Activated naive CD4-positive, alpha-beta T cell treated with anti-CD3 and anti-CD28 coated beads, Interleukin-2, amount 50 U/mL, for 72 hours (primary cell): ENCODE data around the gene GLB1L. TPM values are rescaled to one million over a fixed set of nuclear protein-coding genes. Genes with fewer than 3 reads are reported as not detected.

ENCODE experiments used
- ATAC-seq, 2 donors: fragments of 150-1000 bp; cut with Tn5 transposase; 2 replicates each; pipeline ENCODE4 v1.10.0; 2021; ENCODE audit warnings: mild to moderate bottlenecking in 2 of 2, moderate library complexity in 2 of 2
- DNase-seq, 2 donors: peaks; one replicate each; pipeline ENCODE4 v3.0.0; 2021 to 2022; ENCODE audit warnings: low spot score in 2 of 2
- H3K27ac Mint-ChIP-seq, 2 donors: one replicate each; pipeline ENCODE4 v1.8.0; 2022; ENCODE audit warnings: mild to moderate bottlenecking in 2 of 2, mixed read lengths in 2 of 2
- H3K36me3 Mint-ChIP-seq, 2 donors: one replicate each; pipeline ENCODE4 v1.8.0; 2022; ENCODE audit warnings: mixed read lengths in 2 of 2
- H3K9me3 Mint-ChIP-seq, 2 donors: one replicate each; pipeline ENCODE4 v1.8.0; 2022; ENCODE audit warnings: mixed read lengths in 2 of 2
- total RNA-seq, 2 donors: library from RNA; stranded (reverse); gene quantifications; one replicate each; pipeline ENCODE4 v1.2.3, GENCODE V29; 2022

Gene GLB1L
- total RNA-seq, 2 donors from 2014 or later: 2.7 to 6.1 TPM

- Mint-ChIP-seq H3K27ac (peak overlapping the region in 1 of 2 donors; percentile 61), H3K36me3 (peaks cover 23 to 29% of the 10 kb centered on the region in 2 donors), H3K9me3 (no peaks in the 10 kb centered on the region)
- ATAC-seq: no peak
- DNase-seq: no peak
These were observed 24.4 kb downstream of the GLB1L start for GRCh38 chr2:219220652-219221402.

- H3K9me3 Mint-ChIP-seq: no peaks in the 10 kb centered on the region
- DNase-seq (no peak), ATAC-seq (no peak)
- H3K27ac Mint-ChIP-seq: peak overlapping the region; percentile 37 to 61
- H3K36me3 Mint-ChIP-seq: peaks cover 20 to 25% of the 10 kb centered on the region in 2 donors
These were observed 25.3 kb downstream of the GLB1L start for GRCh38 chr2:219219784-219220532.

- H3K27ac Mint-ChIP-seq: peak within 1 kb of the TSS; percentile 82 to 83
- H3K36me3 Mint-ChIP-seq: peaks cover 22 to 24% of the 10 kb centered on the region in 2 donors
- H3K9me3 Mint-ChIP-seq: no peaks in the 10 kb centered on the region
- DNase-seq: peak; percentile 87 to 91
- peak; percentile 83 to 87 for ATAC-seq
These were observed 26.2 kb downstream of the GLB1L start, which contains the start of gene ABCB6 for GRCh38 chr2:219218732-219219701. Gene ABCB6 (minus strand): TSS chr2:219218958. CDS start chr2:219218673, 285 bp downstream.

DNA sequence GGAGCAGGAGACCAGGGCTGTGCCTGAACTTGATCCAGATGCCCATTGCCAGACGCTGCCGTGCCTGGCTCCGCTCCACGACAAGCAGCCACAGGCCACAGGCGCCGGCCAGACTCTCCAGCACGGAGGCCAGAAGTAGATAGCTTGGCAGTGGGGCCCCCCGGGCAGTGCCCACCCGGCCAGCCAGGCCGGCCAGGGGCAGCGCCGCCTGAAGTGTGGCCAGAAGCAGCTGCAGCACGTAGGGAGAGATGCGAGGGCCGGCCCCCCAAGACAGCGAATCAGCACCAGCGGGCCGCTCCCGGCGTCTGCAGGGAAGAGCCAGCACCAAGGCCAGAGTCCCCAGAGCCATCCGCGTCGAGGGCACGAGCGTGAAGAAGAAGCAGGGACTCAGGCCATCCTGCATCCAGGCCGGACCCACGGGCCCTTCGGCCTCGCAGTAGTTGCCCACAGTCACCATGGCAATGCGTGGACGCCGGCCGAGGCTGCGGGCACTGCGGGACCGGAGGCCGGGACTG, 27.0 kb downstream of the GLB1L start:
- Mint-ChIP-seq H3K27ac (peak overlapping the region; percentile 82 to 83), H3K9me3 (no peaks in the 10 kb centered on the region), H3K36me3 (peaks cover 16 to 26% of the 10 kb centered on the region in 2 donors)
- ATAC-seq (peak; percentile 48 to 53), DNase-seq (peak; percentile 25 to 64)

- H3K9me3 Mint-ChIP-seq: no peaks in the 10 kb centered on the region
- peaks cover 15 to 42% of the 10 kb centered on the region in 2 donors for H3K36me3 Mint-ChIP-seq
- ATAC-seq (no peak), DNase-seq (no peak)
- peak overlapping the region in 1 of 2 donors; percentile 36 for H3K27ac Mint-ChIP-seq
These were observed 28.7 kb downstream of the GLB1L start for GRCh38 chr2:219216535-219216915.

GRCh38 chr2:219215871-219216534, 29.2 kb downstream of the GLB1L start:
- Mint-ChIP-seq H3K9me3 (no peaks in the 10 kb centered on the region), H3K27ac (peak overlapping the region in 1 of 2 donors; percentile 65), H3K36me3 (peaks cover 15 to 42% of the 10 kb centered on the region in 2 donors)
- DNase-seq: no peak
- ATAC-seq: no peak

- Mint-ChIP-seq H3K9me3 (no peaks in the 10 kb centered on the region), H3K36me3 (peaks cover 15 to 41% of the 10 kb centered on the region in 2 donors), H3K27ac (peak overlapping the region in 1 of 2 donors; percentile 48)
- DNase-seq: no peak
- no peak for ATAC-seq
These were observed 30.5 kb downstream of the GLB1L start for GRCh38 chr2:219214786-219215185.

- peaks cover 9 to 35% of the 10 kb centered on the region in 2 donors for H3K36me3 Mint-ChIP-seq
- no peak for ATAC-seq
- no peaks in the 10 kb centered on the region for H3K9me3 Mint-ChIP-seq
- DNase-seq: no peak
- peak overlapping the region; percentile 48 to 63 for H3K27ac Mint-ChIP-seq
These were observed 31.1 kb downstream of the GLB1L start for GRCh38 chr2:219214141-219214540.

GRCh38 chr2:219213486-219214071, 31.7 kb downstream of the GLB1L start:
- ATAC-seq (no peak), DNase-seq (no peak)
- Mint-ChIP-seq H3K27ac (no peak overlapping the region), H3K9me3 (no peaks in the 10 kb centered on the region), H3K36me3 (peaks cover 9 to 34% of the 10 kb centered on the region in 2 donors)

DNA sequence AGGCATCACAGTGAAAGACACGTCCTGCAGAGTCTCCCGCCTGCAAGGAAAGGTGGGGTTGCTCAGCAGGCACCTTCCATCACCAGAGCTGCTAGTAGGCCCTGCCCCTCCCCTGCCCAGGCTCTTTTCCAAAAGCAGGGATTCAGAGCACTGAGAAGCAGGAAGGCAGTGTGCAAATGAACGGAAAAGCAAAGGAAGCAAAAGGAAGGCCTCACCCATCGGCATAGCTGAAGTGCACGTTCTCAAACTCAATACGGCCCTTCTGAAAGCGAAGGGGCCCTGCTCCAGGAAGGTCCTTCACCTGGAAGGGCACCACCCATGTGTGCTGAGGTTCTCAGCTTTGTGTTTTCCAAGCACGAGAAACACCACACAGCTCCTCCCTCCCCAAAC, 32.2 kb downstream of the GLB1L start:
- H3K9me3 Mint-ChIP-seq: no peaks in the 10 kb centered on the region
- H3K36me3 Mint-ChIP-seq: peaks cover 9 to 34% of the 10 kb centered on the region in 2 donors
- no peak overlapping the region for H3K27ac Mint-ChIP-seq
- no peak for DNase-seq
- ATAC-seq: no peak

GRCh38 chr2:219210886-219211362, 34.3 kb downstream of the GLB1L start:
- ATAC-seq (no peak), DNase-seq (no peak)
- H3K27ac Mint-ChIP-seq: peak overlapping the region; percentile 70 to 82
- no peaks in the 10 kb centered on the region for H3K9me3 Mint-ChIP-seq
- peaks cover 9 to 28% of the 10 kb centered on the region in 2 donors for H3K36me3 Mint-ChIP-seq

DNA sequence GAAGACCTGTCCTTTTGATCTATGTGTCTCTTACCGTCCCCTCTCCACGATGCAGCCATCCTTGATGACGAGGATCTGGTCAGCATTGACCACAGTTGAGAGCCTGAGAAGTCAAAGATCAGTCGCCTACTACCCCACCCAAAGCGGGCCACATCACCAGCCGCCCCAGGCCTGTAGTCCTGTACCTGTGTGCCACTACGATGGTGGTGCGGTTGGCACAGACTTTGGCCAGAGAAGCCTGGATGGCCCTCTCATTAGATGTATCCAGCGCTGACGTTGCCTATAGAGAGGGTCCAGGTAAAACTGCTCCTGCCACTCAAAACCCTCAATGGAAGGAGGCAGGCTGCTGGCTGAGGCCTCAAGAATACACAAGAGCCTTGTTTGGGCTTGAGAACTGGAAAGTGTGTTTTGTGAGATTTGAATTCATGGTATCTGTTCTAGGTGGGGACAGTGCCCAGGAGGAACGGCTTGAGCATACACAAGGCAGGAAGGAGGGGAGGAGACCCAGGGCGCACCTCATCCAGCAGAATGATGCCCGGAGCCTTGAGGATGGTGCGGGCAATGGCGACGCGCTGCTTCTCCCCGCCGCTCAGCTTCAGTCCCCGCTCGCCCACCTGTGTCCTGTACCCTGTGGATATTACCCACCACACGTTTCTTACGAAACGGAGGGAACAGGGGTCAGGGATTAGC, 34.9 kb downstream of the GLB1L start:
- Mint-ChIP-seq H3K36me3 (peaks cover 9 to 28% of the 10 kb centered on the region in 2 donors), H3K9me3 (no peaks in the 10 kb centered on the region), H3K27ac (peak overlapping the region in 1 of 2 donors; percentile 74)
- DNase-seq: no peak
- ATAC-seq: no peak

DNA sequence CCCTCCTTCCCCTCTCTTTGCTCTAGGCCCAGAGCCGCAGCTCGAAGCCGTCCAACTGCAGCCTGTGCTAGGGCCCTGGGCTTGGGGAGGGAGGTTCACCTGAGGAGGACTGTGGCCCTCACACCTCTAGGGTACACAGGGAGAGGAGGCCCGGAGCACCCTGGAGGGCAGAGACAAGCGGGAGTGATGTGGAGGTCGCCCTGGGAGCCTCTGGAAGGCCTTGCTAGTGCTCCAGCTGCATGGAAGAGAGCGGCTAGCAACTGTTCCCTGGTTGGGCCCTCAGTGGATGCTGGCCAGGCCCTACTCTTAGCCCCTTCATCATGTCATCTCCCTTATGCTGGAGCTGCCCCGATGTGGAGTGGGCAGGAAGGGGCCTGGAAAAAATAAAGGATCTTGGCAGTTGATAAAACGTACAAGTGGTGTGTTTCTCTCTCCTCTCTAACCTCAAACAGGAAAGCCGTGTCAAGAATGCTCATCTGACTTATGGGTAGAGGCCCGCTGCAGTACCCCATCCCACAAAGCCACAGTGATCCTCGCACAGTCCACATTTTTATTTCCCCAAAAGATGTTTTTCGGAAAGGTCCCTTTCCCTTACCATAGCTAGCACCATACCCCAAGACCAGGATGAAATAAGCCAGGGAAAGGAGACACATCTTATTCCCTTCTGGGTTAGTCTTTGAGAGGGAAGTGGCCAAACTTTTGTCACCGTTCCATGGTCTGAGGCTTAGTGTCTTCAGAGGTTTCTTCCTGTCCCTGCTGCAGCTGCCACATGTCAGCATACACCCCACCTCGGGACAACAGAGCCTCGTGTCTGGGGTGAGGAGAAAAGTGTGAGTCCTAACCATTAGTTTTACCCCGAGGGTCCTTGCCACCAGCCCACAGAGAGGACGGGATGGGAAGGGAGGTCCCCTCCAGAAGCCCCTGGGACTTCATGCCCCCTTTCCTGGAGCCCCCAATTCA, 35.7 kb downstream of the GLB1L start:
- Mint-ChIP-seq H3K36me3 (peaks cover 4 to 30% of the 10 kb centered on the region in 2 donors), H3K9me3 (peaks cover 0 to 2% of the 10 kb centered on the region in 2 donors), H3K27ac (peak overlapping the region; percentile 72 to 77)
- DNase-seq (no peak), ATAC-seq (no peak)
